HK-2 (cell line): Measurements from ENCODE around the gene AUTS2.

Experiments
- DNase-seq: peaks from one replicate; pipeline ENCODE4 v3.0.0-alpha.2; 2018; ENCODE audit not compliant: unreplicated experiment

The AUTS2 gene

GRCh38 chr7:69656890-69657289 is 58.6 kb downstream of the AUTS2 start:
- DNase-seq, result no peak

- DNase-seq, result no peak
These were observed 59.1 kb downstream of the AUTS2 start for GRCh38 chr7:69657331-69657730.

GRCh38 chr7:69657985-69658384 is 59.7 kb downstream of the AUTS2 start:
- DNase-seq, result no peak

DNA sequence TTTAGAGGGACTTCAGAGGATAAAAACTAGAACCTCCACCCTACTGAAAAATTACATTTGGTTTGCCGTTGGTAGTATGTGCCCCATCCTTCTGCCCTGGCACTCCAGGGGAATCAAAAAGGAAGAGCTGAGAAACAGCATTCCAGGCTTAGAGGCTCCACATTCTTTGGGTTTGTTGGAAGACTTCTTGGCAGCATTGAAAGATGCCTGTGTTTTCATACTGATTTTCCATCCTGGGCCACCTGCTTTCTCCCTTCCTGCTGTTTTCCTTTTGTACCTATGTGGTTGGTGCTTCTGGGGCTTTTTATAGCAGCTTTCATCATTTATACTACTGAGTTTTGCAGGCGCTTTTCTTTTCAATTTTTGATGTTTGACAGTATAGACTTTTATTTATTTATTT is 61.7 kb downstream of the AUTS2 start:
- DNase-seq, result no peak

- no peak for DNase-seq
These were observed 63.1 kb downstream of the AUTS2 start for GRCh38 chr7:69661342-69661741.

DNA sequence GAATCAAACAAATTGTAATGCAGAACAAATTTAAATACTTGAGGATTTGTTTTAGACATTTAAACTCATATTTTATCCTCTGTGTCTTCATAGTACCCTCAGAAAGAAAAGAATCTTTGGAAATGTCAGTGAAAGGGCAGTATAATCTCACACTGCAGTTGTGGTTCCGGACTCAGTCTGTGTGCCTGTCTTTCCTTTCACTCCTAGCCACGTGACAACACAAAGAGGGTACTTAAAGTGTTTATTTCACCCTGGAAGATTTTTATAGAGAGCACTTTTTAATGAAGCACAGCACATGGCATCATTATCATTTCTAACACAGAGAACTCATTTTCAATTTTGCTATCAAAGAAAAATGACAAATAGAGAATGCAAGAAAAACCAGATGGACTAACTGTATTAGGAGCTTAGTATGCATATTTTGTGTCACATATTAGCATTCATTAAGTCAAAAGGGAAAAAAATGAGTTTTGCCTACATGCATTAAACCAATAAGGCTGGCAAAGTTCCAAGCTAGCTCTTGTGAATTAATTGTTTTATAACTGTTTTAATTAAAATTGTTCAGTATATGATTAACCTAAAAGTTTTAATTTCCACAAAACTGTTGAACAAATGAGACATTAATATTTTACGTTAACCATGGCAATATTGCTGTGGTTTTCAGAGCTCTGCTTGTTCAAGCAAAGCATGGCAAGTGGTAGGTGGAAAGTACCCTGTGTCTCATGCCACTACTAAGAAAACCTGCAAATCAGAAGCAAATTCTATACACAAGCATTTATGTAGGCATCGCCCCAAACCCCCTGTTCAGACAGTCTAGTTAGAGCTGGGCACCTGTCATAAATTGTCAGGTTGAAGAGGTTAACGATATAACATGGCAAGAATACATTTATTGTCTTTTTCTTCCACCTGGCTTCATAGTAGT is 65.9 kb downstream of the AUTS2 start:
- no peak for DNase-seq

- DNase-seq, result no peak
These were observed 67.1 kb downstream of the AUTS2 start for GRCh38 chr7:69665369-69665768.

GRCh38 chr7:69668339-69668870 is 70.1 kb downstream of the AUTS2 start:
- DNase-seq, result no peak

DNA sequence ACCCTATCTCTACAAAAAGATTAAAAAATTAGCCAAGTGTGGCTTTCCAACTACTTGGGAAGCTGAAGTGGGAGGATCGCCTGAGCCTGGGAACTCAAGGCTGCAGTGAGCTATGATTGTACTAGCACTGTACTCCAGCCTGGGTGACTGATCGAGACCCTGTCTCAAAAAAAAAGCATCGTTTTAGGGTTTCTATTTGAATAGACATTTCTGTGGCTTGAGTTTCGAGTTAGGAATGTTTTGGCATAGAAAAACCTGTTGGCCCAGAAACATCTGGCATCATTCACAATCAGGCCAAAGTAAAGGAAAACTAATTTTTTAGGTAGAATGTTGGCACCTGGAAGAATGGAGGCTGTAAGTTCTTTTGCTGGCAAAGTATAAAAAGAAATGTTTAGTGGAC is 72.4 kb downstream of the AUTS2 start:
- DNase-seq, result no peak

DNA sequence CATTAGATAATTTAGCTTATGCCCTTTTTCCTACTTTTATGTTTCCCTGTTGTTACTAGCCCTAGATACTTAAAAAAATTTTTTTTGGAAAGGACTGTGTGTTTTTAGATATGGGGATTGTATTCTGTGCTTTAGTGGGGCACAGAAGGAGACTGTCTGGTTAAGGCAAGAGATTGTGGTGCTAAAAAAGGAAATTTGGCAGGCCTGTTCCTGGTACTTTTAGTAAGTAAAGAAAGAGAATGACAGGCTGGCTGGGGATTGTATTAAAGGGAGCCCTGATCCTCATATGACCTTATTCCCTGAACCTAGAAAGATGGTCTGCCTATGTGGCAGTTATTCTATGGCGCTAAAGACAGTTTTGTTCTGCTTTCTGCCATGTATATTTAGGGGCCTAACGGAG is 74.8 kb downstream of the AUTS2 start:
- no peak for DNase-seq

- no peak for DNase-seq
These were observed 76.5 kb downstream of the AUTS2 start for GRCh38 chr7:69674701-69675182.

- DNase-seq, result no peak
These were observed 78.0 kb downstream of the AUTS2 start for GRCh38 chr7:69676247-69676646.

DNA sequence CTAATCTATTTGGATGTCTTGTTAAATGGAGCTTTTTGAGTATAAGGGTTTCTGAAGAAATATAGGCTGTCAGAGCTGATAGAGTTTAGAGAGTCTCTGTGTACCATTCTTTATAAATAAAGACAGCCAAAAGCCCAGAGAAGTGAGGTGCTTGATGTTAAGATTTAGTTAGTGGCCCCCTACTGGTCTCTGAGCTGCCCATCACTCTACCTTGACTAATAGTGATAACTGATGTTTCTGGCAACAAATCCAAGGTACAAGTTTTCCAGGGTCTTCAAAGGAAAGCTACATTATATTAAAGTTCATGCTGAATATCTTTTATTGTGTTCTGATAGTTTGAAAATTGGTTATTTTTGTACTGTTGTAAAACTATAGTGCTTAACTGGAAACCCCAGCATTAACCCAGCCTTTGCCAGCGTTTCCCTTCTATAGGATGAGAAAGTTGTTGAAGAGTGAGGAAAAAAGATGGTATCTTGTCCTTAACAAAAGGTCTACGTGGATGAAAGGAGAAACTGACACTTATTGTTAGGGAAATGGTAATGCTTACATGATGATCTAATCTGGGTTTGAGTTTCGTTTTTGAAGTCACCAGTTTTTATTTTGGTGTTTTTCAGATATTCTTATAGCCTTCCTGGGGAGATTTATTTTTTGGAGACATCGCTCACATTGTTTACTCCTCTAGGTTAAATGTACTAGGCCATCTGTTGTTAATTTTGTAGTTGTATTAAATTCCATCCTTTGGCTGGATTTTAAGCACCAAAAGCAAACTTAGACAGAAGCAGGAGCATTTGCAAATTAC is 79.0 kb downstream of the AUTS2 start:
- DNase-seq, result no peak

- DNase-seq, result no peak
These were observed 79.7 kb downstream of the AUTS2 start for GRCh38 chr7:69677881-69678493.

DNA sequence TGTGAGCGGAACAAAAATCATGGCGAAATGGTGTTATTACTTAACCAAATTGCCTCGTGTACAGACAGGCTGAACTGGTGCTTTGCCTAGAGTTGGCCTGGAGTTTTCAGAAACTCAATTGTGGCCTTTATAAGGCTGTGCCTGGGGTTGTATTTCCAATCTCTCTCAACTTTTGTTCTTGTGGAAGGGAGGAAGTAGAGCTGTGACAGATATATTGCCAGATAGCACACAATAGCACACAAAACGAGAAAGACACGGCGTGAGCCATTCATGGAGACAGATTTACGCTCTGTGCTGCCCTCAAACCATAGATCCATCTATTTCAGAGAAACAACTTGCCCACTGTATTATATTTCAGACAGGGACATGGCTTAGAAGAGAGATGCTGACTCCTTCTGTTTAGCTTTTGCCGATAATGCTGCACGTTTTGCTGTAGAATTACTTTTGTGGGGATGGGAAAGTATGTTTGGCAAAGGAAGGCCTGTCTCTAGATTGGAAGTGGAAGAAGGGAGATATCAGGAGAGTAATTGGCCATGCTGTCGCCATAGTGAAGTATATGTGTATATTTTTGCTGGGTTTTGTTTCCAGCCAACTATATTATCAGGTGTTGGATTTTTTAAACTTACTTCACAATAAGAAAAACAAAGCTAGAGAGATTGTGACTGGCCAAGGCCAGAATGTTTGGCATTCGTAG is 80.4 kb downstream of the AUTS2 start:
- DNase-seq, result no peak

- DNase-seq, result no peak
These were observed 82.9 kb downstream of the AUTS2 start for GRCh38 chr7:69681181-69681580.

GRCh38 chr7:69682518-69682917 is 84.2 kb downstream of the AUTS2 start:
- no peak for DNase-seq

DNA sequence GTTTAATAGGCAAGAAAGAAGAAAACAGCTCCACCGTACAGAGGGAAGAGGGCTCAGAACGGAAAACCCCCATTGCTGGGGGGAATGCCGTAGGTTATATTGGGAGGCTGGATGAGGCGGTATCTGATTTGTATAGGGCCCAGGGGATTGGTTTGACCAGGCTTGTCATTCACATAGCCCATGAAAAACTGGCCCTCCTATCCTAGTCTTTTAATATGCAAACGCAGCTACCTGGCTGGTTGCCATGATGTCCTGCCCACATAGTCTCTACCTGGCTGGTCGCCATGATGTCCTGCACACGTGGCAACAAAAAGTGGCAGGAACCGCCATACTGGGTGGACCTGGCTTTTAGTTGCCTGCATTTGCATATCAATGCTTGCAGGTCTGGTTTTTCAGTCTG is 84.7 kb downstream of the AUTS2 start:
- DNase-seq, result no peak

GRCh38 chr7:69684369-69685292 is 86.4 kb downstream of the AUTS2 start:
- no peak for DNase-seq

- no peak for DNase-seq
These were observed 87.0 kb downstream of the AUTS2 start for GRCh38 chr7:69685293-69685631.

DNA sequence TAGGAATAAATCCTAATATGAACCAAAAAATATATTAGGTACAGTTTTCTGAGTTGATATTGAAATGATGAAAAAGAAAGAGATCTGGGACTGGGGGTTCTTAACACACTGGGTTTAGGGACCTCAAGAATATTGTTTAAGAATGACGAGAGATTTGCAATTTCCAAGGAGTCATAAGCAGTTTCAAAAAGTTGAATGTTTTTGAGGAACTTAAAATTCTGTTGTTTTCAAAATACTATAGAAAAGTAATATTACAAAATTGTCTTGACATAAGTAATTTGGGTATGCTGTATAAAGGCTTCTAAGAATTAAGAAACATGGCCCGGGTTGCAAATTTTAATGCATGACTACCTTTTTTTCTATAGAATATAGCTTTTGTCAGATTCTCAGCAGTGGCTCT is 88.1 kb downstream of the AUTS2 start:
- no peak for DNase-seq
